Measurements from ENCODE around the gene DHRS13.
"Not testable (repeated sequence)": the region's sequence is repeated elsewhere in the genome, so short reads cannot be mapped to it uniquely, and the experiment has no call there.

Gene DHRS13

DNA sequence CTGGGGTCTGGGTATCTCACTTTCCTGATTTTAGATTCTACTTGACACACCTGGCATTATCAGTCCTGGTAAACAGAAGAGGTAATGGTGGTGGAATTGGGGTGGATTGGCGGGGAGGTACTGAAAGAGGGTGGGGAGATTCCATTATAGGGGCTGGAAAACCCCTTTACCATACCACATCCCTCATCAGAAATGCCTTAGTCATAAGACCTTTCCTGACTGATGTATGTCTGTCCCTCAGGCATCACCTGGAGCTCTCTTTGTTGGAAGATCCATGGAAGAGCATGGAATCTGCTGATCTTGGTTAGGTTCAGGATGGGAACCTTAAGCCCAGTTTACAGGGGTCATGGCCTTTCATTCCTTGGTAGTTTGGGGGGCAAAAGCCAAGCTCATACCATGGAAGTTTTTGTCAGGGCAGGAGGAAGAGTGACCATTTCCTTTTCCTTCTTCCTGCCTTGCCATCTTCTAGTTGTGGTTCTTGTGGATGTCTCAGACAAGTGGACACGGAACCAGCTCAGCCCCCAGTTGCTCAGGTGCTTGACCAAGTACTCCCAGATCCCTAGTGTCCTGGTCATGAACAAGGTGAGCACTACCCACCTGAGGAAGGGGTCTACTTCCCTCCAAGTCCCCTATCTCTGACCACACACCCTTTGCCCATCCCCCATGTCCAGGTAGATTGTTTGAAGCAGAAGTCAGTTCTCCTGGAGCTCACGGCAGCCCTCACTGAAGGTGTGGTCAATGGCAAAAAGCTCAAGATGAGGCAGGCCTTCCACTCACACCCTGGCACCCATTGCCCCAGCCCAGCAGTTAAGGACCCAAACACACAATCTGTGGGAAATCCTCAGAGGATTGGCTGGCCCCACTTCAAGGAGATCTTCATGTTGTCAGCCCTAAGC is 44.7 kb downstream of the DHRS13 start:
- DNase-seq (ENCODE audit: low read depth): no peak

DNA sequence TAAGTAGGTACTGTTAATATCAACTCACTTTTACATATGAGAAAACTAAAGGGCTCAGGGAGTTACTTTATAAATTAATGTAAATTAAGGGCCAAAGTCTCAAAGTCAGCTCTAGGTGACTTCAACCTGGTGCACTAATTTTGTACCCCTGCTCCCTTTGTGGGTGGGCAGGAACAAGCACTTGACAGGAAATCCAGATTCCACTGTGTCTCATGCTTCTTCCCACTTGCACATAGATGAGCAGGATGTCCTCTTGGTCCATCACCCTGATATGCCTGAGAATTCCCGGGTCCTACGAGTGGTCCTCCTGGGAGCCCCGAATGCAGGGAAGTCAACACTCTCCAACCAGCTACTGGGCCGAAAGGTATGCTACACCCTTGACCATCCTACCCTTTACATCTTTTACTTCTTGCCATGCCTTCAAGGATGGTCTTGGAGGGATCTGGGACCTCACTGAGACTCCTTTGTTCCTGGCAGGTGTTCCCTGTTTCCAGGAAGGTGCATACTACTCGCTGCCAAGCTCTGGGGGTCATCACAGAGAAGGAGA is 46.8 kb downstream of the DHRS13 start:
- no peak for DNase-seq (ENCODE audit: low read depth)

DNA sequence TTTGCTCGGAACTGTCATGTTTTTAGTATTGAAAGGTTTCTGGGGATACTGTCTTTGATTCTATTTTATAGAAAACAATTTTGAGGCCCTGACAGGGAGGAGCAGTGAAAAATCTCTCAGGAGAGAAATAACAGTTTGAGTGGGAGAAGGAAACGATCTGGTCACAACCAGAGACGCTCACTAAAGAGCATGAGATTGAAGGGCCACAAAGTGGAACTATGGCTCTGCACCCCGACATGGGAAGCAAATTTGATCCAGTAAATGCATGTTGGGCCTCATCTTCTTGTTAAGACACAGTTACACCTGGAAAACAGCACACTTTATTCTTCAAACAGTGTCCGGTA is 47.6 kb downstream of the DHRS13 start:
- DNase-seq (ENCODE audit: low read depth): no peak

DNA sequence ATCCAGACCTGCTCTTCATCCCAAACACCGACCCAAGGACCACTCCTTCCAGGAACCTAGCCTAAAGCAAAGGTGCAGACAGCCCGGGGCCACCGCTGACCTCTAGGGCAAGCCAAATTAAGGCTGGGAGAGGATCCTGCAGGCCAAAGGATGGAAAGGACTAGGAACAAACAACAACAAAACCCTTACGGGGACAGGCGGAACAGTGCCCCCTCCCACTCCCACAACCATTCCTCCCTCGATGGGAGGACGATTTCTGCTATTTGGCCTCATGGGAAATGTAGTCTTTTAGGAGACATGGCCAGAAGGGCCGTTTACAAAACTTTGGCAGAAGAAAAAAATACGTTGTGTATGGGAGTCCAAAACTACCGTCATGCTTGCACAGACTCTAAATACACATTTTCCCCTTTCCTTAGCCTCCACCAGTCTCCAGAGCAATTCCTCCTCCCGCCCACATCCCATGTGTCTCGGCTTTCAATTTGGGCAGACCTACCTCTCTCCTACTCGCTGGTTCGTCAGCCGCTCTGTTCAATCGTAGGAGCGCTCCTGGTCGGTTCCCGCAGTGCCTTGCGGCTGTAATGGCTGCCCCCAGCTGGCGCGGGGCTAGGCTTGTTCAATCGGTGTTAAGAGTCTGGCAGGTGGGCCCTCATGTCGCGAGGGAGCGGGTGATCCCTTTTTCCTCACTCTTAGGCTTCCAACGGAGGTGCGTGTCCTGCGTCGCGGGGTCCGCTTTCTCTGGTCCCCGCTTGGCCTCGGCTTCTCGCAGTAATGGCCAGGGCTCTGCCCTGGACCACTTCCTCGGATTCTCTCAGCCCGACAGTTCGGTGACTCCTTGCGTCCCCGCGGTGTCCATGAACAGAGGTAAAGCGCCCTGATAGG is 48.2 kb downstream of the DHRS13 start, which contains the start of gene ERAL1:
TSS of gene ERAL1 (plus strand) at position 560 of the 879 bp plus-strand sequence. CDS start at position 579, 19 bp downstream.
- peak; percentile 83 for DNase-seq (ENCODE audit: low read depth)

DNA sequence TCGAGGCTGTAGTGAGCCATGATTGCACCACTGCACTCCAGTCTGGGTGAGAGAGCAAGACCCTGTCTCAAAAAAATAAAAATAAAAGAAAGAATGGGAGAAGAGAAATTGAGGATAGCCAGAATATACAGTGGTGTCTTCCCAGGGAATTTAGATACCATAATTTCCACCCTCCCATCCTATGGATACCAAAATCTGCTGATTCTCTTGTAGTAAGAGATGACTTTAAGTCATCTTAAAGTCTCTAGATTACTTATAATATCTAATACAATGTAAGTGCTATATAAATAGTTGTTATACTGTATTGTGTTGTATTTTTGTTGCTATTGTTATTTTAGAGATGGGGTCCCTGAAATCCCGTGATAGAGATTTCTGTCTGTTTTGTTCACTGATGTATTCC is 49.6 kb downstream of the DHRS13 start:
- DNase-seq (ENCODE audit: low read depth): no peak

DNA sequence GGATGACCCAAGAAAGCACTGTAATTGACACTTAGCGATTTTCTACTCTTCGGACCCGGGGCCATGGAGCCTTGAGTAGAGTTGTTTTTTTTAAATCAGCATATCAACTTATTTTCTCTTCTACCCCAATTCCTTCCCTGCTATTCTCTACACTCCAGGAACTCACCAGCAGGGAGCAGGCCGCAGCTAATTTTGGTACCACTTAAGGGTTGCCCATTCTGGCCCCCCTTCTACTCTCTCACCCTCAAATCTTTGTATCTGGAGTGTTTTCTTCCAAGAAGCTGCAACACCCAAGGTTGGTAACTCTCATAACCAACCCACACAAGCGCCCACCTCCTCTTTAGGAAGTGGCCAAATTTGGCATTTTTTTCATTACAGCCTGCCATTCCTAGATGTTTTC is 53.6 kb downstream of the DHRS13 start:
- DNase-seq (ENCODE audit: low read depth): no peak

DNA sequence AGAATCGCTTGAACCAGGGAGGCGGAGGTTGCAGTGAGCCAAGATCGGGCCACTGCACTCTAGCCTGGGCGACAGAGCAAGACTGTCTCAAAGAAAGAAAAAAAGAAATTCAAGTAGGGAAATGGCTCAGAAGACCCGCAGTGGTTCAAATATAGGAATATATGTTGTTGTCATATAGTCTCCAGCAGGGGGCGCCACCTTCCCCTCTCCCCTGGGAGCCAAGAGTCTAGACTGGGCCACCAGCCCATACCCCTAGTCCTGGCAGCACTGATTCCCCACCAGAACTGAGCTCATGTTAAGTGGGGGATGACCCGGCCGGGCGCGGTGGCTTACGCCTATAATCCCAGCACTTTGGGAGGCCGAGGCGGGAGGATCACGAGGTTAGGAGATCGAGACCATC is 54.2 kb downstream of the DHRS13 start:
- not testable (repeated sequence) for DNase-seq (ENCODE audit: low read depth)
